Activated T-helper 1 cell treated with anti-CD3 and anti-CD28 coated beads, Interleukin-12 subunit alpha, Interleukin-12 subunit beta, Interleukin-2, Interleukin-4 antibody, amounts not matched to agents 30 ng/mL and 10 ng/mL and 1 ng/mL, durations not matched to agents 14 hours and 24 hours and 36 hours (primary cell): ENCODE measurements around the gene DNAH9. TPM values are rescaled to one million over a fixed set of nuclear protein-coding genes. Genes with fewer than 3 reads are reported as not detected.

Experiments
- DNase-seq: peaks from one replicate; pipeline ENCODE4 v3.0.0; 2021; ENCODE audit warnings: low spot score
- H3K27ac Mint-ChIP-seq: one replicate; pipeline ENCODE4 v1.8.0; 2021; ENCODE audit warnings: mild to moderate bottlenecking, mixed read lengths
- H3K27me3 Mint-ChIP-seq: one replicate; pipeline ENCODE4 v1.8.0; 2022; ENCODE audit warnings: mild to moderate bottlenecking, moderate library complexity, mixed read lengths; ENCODE audit not compliant: insufficient read depth
- H3K36me3 Mint-ChIP-seq: one replicate; pipeline ENCODE4 v1.8.0; 2021; ENCODE audit warnings: low read depth, mixed read lengths
- H3K4me1 Mint-ChIP-seq: one replicate; pipeline ENCODE4 v1.8.0; 2021; ENCODE audit warnings: low read depth, mixed read lengths
- H3K4me3 Mint-ChIP-seq: one replicate; pipeline ENCODE4 v1.8.0; 2021; ENCODE audit warnings: mild to moderate bottlenecking, moderate library complexity, mixed read lengths
- H3K9me3 Mint-ChIP-seq: one replicate; pipeline ENCODE4 v1.8.0; 2021; ENCODE audit warnings: mixed read lengths
- intact Hi-C: fragments of 100-400 bp; cut with micrococcal nuclease; formaldehyde crosslinking; loops from one replicate; pipeline ENCODE4 v1.15.1; 2024
- total RNA-seq: library from RNA; stranded (reverse); gene quantifications from 2 replicates; pipeline ENCODE4 v1.2.3, GENCODE V29; 2022

Gene DNAH9
- total RNA-seq, 1 donor from 2014 or later = not detected

- Mint-ChIP-seq H3K27ac (no peak overlapping the region), H3K36me3 (no peaks in the 10 kb centered on the region), H3K27me3 (no peaks in the 10 kb centered on the region), H3K9me3 (no peaks in the 10 kb centered on the region), H3K4me3 (no peak overlapping the region), H3K4me1 (no peaks in the 10 kb centered on the region)
- DNase-seq = no peak
- intact Hi-C loops = loop anchor here (5.0 kb wide), 1 partner anchor 767 kb away; no protein-coding TSS in a partner anchor
Observed at GRCh38 chr17:11643851-11644250, 45.6 kb downstream of the DNAH9 start.

DNA sequence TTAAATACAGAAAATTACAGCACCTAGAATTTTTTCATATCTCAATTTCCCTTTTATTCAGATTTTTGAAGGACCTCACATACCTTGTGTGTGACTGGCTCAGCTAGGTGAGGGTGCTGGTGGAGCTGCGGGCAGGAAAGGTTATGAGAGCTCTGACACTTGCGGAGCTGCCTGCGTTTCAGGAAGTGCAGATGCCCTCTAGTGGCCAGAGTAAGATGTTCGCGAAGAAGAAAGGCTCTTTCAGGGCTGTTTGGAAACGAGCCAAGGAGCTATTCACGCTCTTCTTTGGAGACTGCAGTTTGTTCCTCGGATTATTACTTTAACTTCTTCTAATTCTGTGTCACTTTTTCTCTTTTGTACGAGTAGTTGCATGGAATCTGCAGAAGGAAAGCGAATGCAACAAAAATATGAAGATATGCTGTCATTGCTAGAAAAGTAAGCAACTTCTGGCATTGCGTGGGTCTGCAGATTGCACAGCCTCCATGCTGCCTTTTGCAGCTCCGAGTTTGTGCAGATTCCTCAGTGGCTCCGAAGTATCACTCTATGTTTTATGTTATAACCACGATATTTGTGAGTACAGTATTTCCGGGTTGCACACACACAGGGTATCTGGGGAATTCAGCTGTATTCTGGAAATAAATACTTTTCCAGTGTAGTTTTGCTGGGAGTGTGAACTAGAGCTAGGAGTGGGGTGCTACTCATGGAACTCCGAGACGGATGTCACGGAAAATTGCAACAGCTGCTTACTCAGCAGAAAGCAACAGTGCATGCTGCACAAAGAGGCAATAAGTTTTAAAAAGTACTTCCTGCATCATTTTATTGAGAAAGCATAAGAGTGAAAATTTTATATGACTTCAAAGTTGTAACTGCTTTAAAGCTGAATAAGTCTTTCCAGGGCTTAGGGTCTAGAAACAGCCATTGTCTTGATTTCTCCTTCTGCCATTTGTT, 46.3 kb downstream of the DNAH9 start:
- DNase-seq = peak; percentile 11
- intact Hi-C loops = loop anchor here (5.0 kb wide), 1 partner anchor 767 kb away; no protein-coding TSS in a partner anchor
- Mint-ChIP-seq H3K27ac (no peak overlapping the region), H3K36me3 (no peaks in the 10 kb centered on the region), H3K27me3 (no peaks in the 10 kb centered on the region), H3K4me1 (no peaks in the 10 kb centered on the region), H3K9me3 (no peaks in the 10 kb centered on the region), H3K4me3 (no peak overlapping the region)

GRCh38 chr17:11645426-11645825, 47.2 kb downstream of the DNAH9 start:
- no peaks in the 10 kb centered on the region for H3K36me3 Mint-ChIP-seq
- H3K9me3 Mint-ChIP-seq = no peaks in the 10 kb centered on the region
- intact Hi-C loops = no loop called here
- H3K27me3 Mint-ChIP-seq = no peaks in the 10 kb centered on the region
- no peaks in the 10 kb centered on the region for H3K4me1 Mint-ChIP-seq
- H3K27ac Mint-ChIP-seq = no peak overlapping the region
- no peak overlapping the region for H3K4me3 Mint-ChIP-seq
- no peak for DNase-seq

DNA sequence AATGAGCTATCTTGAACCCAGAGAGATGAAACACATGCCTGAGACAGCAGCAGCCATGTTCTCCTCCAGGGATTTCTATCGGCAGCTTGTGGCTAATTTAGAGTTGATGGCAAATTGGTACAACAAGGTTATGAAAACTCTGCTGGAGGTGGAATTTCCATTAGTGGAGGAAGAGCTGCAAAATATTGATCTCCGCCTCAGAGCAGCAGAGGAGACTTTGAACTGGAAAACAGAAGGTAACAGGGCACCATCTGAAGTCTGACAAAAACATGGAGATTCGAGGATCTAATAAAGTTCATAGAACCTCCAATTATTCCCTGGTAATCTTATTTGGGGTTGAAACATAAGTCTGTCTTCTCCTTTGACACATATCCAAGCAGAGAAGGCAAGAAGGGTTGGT, 52.8 kb downstream of the DNAH9 start:
- intact Hi-C loops = no loop called here
- H3K27me3 Mint-ChIP-seq = no peaks in the 10 kb centered on the region
- H3K4me3 Mint-ChIP-seq = no peak overlapping the region
- no peak overlapping the region for H3K27ac Mint-ChIP-seq
- H3K36me3 Mint-ChIP-seq = no peaks in the 10 kb centered on the region
- DNase-seq = no peak
- H3K4me1 Mint-ChIP-seq = no peaks in the 10 kb centered on the region
- no peaks in the 10 kb centered on the region for H3K9me3 Mint-ChIP-seq

- no peaks in the 10 kb centered on the region for H3K36me3 Mint-ChIP-seq
- H3K27me3 Mint-ChIP-seq = no peaks in the 10 kb centered on the region
- DNase-seq = no peak
- peaks cover 12% of the 10 kb centered on the region for H3K9me3 Mint-ChIP-seq
- no peaks in the 10 kb centered on the region for H3K4me1 Mint-ChIP-seq
- no peak overlapping the region for H3K27ac Mint-ChIP-seq
- no peak overlapping the region for H3K4me3 Mint-ChIP-seq
- intact Hi-C loops = no loop called here
Observed at GRCh38 chr17:11668618-11669017, 70.3 kb downstream of the DNAH9 start.

GRCh38 chr17:11671126-11671525, 72.9 kb downstream of the DNAH9 start:
- no peak overlapping the region for H3K4me3 Mint-ChIP-seq
- H3K27ac Mint-ChIP-seq = no peak overlapping the region
- no peaks in the 10 kb centered on the region for H3K4me1 Mint-ChIP-seq
- H3K9me3 Mint-ChIP-seq = no peaks in the 10 kb centered on the region
- intact Hi-C loops = no loop called here
- no peaks in the 10 kb centered on the region for H3K36me3 Mint-ChIP-seq
- H3K27me3 Mint-ChIP-seq = no peaks in the 10 kb centered on the region
- DNase-seq = no peak

DNA sequence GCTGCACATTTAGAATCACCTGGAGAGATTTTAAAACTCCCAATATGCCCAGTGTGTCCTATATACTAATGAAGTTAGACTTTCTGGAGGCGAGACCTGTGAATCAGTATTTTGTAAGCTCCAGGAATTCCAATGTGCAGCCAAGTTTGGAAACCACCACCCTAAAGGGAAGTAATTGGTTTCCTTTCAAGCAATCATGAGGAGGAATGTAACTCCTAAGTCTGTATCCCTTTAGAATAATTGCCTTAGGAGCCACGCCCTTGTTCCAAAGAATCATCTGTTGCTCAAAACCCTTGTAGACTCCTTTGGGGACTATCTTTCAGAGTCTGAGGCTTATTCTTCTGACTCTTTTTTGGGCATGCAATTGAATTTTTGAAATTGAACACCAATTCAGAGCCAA, 84.4 kb downstream of the DNAH9 start:
- Mint-ChIP-seq H3K9me3 (peaks cover 15% of the 10 kb centered on the region), H3K4me1 (no peaks in the 10 kb centered on the region), H3K4me3 (no peak overlapping the region), H3K36me3 (no peaks in the 10 kb centered on the region), H3K27me3 (no peaks in the 10 kb centered on the region), H3K27ac (no peak overlapping the region)
- intact Hi-C loops = no loop called here
- no peak for DNase-seq

DNA sequence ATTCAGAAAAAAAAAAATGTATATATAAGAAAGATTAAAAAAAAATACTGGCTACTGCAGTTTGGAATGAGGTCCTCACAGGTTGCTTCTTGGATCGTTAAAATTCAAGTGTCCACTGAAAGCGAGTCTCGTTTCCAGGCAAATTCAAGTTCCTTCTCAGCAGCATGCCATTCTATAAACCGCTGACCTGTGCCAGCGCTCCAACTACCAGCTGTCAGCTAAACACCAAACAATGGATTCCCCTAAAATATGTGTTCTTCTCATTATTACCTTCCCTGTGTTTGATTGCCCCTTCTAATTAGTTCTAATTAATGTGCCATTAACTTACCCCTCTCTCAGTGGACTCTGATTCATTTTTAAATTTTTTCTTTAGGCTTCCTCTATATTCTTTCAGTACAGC, 92.4 kb downstream of the DNAH9 start:
- Mint-ChIP-seq H3K4me3 (no peak overlapping the region), H3K36me3 (no peaks in the 10 kb centered on the region), H3K9me3 (peaks cover 11% of the 10 kb centered on the region), H3K27ac (no peak overlapping the region), H3K27me3 (no peaks in the 10 kb centered on the region), H3K4me1 (no peaks in the 10 kb centered on the region)
- intact Hi-C loops = no loop called here
- DNase-seq = no peak

- H3K9me3 Mint-ChIP-seq = peaks cover 10% of the 10 kb centered on the region
- no peaks in the 10 kb centered on the region for H3K4me1 Mint-ChIP-seq
- no peak for DNase-seq
- intact Hi-C loops = no loop called here
- H3K27me3 Mint-ChIP-seq = no peaks in the 10 kb centered on the region
- H3K4me3 Mint-ChIP-seq = no peak overlapping the region
- no peaks in the 10 kb centered on the region for H3K36me3 Mint-ChIP-seq
- H3K27ac Mint-ChIP-seq = no peak overlapping the region
Observed at GRCh38 chr17:11692688-11693087, 94.4 kb downstream of the DNAH9 start.

DNA sequence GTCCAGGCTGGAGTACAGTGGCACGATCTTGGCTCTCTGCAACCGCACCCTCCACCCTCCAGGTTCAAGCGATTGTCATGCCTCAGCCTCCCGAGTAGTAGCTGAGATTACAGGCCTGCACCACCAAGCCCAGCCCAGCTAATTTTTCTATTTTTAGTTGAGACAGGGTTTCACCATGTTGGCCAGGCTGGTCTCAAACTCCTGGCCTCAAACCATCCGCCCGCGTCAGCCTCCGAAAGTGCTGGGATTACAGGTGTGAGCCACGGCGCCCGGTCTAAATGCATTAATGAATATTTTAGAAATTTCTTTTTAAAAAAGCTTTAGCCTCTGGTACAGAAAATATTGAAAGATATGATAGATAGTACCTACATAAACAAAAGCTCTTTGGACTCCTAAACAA, 95.0 kb downstream of the DNAH9 start:
- H3K27ac Mint-ChIP-seq = no peak overlapping the region
- H3K36me3 Mint-ChIP-seq = no peaks in the 10 kb centered on the region
- no peak for DNase-seq
- intact Hi-C loops = no loop called here
- H3K27me3 Mint-ChIP-seq = no peaks in the 10 kb centered on the region
- H3K4me1 Mint-ChIP-seq = no peaks in the 10 kb centered on the region
- H3K9me3 Mint-ChIP-seq = peaks cover 12% of the 10 kb centered on the region
- no peak overlapping the region for H3K4me3 Mint-ChIP-seq

- intact Hi-C loops = no loop called here
- Mint-ChIP-seq H3K9me3 (peaks cover 14% of the 10 kb centered on the region), H3K27me3 (no peaks in the 10 kb centered on the region), H3K4me3 (no peak overlapping the region), H3K4me1 (no peaks in the 10 kb centered on the region), H3K27ac (no peak overlapping the region), H3K36me3 (no peaks in the 10 kb centered on the region)
- no peak for DNase-seq
Observed at GRCh38 chr17:11700668-11701067, 102.4 kb downstream of the DNAH9 start.

DNA sequence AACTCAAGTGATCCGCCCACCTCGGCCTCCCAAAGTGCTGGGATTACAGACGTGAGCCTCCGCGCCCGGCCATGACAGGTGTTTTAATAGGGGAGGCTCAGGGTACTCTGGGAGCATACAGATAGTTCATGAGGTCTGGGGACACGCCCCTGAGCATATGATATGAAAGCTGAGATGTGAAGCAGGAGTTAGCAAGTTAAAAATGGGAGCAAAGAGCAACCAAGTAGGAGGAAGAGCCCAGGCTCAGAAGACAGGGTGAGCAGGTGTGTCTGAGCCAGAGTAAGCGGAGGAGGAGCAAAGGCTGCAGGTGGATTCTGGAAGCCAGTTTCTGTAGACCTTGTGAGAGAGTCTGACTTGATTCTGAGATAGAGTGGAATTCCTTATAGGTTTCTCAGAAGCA, 103.6 kb downstream of the DNAH9 start:
- Mint-ChIP-seq H3K4me1 (no peaks in the 10 kb centered on the region), H3K4me3 (no peak overlapping the region), H3K36me3 (no peaks in the 10 kb centered on the region), H3K27ac (no peak overlapping the region), H3K9me3 (peaks cover 14% of the 10 kb centered on the region), H3K27me3 (no peaks in the 10 kb centered on the region)
- intact Hi-C loops = no loop called here
- no peak for DNase-seq

- Mint-ChIP-seq H3K4me1 (no peaks in the 10 kb centered on the region), H3K27me3 (no peaks in the 10 kb centered on the region), H3K27ac (no peak overlapping the region), H3K36me3 (no peaks in the 10 kb centered on the region), H3K4me3 (no peak overlapping the region), H3K9me3 (peaks cover 7% of the 10 kb centered on the region)
- no peak for DNase-seq
- intact Hi-C loops = no loop called here
Observed at GRCh38 chr17:11704041-11704440, 105.8 kb downstream of the DNAH9 start.
